Peyer's patch (tissue), 4 donors: Measurements from ENCODE around the gene STAG2.

ENCODE experiments used
- POLR2A ChIP-seq, 2 donors: fragments of 450-650 bp; IDR thresholded peaks; one replicate each; pipeline ENCODE4 v1.5.1; 2017; ENCODE audit warnings: antibody characterized with exemption in 2 of 2, mild to moderate bottlenecking in 2 of 2, moderate library complexity in 2 of 2
- TF ChIP-seq, protein P1 (sequence below), 6 experiments: fragments of 450-650 bp in 4 of 6; fragments of 200-600 bp in 2 of 6; sonication (generic) in 1 of 6; IDR thresholded peaks; one replicate each; pipeline ENCODE4 v1.5.1; 2017 to 2019; ENCODE audit warnings: antibody characterized with exemption in 6 of 6, mild to moderate bottlenecking in 3 of 6, moderate library complexity in 1 of 6

DNA sequence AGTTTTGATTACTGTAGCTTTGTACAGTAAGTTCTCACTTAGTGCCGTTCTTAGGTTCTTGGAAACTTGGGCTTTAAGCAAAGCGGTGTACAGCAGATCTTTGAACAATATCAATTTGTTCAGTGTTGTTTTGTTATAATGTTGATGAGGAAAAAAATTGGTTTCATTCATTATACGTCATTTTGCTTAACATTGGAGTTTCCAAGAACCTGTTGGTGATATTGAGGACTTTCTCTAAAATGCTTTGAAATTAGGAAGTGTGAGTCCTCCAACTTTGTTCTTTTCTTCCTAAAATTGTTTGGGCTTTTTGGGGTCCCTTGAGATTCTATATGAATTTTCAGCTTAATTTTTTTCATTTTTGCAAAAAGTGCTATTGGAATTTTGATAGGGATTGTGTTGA is 49.1 kb downstream of the STAG2 start:
- TF ChIP-seq, protein P1, sequence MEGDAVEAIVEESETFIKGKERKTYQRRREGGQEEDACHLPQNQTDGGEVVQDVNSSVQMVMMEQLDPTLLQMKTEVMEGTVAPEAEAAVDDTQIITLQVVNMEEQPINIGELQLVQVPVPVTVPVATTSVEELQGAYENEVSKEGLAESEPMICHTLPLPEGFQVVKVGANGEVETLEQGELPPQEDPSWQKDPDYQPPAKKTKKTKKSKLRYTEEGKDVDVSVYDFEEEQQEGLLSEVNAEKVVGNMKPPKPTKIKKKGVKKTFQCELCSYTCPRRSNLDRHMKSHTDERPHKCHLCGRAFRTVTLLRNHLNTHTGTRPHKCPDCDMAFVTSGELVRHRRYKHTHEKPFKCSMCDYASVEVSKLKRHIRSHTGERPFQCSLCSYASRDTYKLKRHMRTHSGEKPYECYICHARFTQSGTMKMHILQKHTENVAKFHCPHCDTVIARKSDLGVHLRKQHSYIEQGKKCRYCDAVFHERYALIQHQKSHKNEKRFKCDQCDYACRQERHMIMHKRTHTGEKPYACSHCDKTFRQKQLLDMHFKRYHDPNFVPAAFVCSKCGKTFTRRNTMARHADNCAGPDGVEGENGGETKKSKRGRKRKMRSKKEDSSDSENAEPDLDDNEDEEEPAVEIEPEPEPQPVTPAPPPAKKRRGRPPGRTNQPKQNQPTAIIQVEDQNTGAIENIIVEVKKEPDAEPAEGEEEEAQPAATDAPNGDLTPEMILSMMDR (IDR thresholded peaks at IDR 0.05), result no peak
- TF ChIP-seq POLR2A (IDR thresholded peaks at IDR 0.05), result no peak
